GM18505 (cell line): Measurements from ENCODE around the gene GNAT2.
"Not testable (repeated sequence)": the region's sequence is repeated elsewhere in the genome, so short reads cannot be mapped to it uniquely, and the experiment has no call there.

Experiments
- ATAC-seq: cut with Tn5 transposase; IDR thresholded peaks from one replicate; pipeline ENCODE4 v1.9.1; 2021; ENCODE audit not compliant: unreplicated experiment
- POLR2A ChIP-seq: IDR thresholded peaks from 4 replicates; pipeline ENCODE4 v1.6.1; 2011; ENCODE audit warnings: borderline replicate concordance; ENCODE audit not compliant: insufficient read depth, insufficient read length; ENCODE audit errors: extremely low read depth

The GNAT2 gene

DNA sequence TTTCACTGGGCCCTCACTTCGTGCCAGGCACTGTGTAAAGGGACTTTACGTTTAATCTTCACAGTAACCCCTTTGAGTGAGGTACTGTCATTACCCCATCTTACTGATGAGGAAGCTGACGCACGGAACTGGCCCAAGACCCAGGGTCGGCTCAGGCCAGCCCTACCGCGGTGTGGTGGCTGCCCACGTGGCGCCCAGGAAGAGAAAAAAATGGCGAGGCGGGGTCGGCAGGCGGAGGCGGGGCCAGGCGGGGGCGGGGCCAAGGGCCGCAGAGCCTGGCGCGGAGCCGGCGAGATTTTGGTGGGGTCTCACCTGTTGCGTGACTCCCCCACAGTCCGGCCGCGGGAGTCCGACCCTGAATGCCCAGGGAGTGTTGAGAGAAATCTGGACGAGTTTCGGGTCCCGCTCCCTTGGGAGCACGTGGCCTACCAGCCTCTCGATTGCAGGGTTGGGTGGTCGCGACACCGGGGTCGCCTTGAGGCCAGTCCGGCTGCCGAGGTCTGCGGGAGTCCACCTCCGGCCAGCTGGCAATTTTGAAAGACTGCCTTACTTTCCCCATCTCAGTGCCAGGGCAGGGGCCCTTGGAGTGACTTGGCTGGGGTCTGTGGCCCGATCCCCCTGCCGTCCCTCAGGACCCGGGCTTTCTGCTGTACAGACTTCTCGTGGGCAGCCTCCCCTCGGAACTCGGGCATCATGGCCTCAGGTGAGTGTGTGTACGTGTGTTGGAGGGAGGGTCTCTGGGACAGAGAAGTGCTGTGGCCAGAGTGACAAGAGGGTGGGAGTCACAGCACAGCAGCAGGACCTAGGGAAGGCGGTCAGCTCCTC, at the start of gene GNAT2, which contains the start of gene AMPD2:
Gene GNAT2, minus strand, starts transcription at position 41 of the 825 bp plus-strand sequence. CDS start 6,746 bp downstream, outside the sequence.
Gene AMPD2, plus strand, starts transcription at position 262 of the 825 bp plus-strand sequence. CDS start 1,339 bp downstream, outside the sequence.
- ATAC-seq = peak; percentile 51
- peak; percentile 86 for TF ChIP-seq POLR2A

DNA sequence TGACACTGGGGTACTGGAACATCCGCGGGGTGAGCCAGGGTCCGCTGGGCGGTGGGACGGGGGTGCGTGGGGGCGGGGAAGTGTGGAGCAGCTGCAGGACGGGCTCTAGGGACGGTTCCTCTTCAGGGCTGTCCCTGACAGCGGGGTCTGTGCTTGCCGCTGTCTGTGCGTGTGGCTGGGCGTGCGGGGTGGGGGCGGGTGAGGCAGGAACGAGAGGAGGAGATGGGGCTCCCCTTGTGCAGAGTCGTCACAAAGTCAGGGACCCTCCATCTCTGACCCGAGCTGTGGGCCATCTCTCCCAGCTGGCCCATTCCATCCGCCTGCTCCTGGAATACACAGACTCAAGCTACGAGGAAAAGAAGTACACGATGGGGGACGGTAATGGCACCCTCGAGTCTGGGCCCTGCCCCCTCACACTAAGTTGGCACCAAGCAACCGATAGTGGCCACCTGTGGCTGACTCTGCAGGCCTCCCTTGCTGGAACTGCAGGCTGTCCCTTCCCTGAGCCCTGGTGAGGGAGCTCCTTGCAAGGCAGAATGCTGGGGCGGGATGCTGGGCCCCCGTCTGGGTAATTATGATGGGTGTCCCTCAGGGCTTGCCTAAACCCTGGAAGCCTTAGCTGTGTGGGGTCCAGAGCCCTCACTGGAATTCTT, 48.8 kb upstream of the GNAT2 start:
- peak; percentile 20 for ATAC-seq
- TF ChIP-seq POLR2A = no peak

GRCh38 chr1:109667452-109668122, 48.2 kb upstream of the GNAT2 start, which contains the start of gene GSTM2:
Gene GSTM2, plus strand, starts transcription at chr1:109668057. Its CDS starts 59 bp downstream, at chr1:109668116.
- peak; percentile 91 for ATAC-seq
- TF ChIP-seq POLR2A = no peak

GRCh38 chr1:109664671-109665070, 45.3 kb upstream of the GNAT2 start:
- no peak for TF ChIP-seq POLR2A
- ATAC-seq = no peak

DNA sequence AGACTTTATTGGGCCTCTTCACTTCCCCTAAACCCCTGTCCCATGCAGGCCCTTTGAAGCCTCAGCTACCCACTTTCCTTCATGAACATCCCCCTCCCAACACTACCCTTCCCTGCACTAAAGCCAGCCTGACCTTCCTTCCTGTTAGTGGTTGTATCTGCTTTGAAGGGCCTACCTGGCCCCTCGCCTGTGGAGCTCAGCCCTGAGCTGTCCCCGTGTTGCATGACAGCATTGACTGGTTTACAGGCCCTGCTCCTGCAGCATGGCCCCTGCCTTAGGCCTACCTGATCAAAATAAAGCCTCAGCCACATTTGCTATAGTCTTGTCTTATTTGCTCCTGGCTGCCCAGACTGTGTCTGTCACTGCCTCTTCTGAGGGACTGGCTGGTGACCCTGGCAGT, 42.0 kb upstream of the GNAT2 start:
- TF ChIP-seq POLR2A = no peak
- no peak for ATAC-seq

DNA sequence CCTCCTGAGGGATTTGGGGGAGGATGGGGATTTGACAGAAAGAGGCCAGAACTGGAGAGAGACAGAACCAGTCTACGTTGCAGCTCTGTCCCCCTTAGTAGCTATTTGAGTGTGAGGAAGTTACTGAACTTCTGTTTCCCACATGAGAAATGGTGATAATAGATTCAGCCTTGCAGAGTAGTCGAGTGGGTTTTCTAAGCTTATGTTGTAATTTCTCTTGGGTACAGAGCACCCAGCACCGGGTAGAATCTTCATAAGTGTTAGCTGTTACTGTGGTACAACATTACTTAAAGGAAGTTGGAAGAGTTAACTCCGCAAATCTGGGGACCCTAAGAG, 41.2 kb upstream of the GNAT2 start:
- ATAC-seq = not testable (repeated sequence)

- ATAC-seq = no peak
- no peak for TF ChIP-seq POLR2A
These were observed 40.7 kb upstream of the GNAT2 start for GRCh38 chr1:109659997-109660690.

DNA sequence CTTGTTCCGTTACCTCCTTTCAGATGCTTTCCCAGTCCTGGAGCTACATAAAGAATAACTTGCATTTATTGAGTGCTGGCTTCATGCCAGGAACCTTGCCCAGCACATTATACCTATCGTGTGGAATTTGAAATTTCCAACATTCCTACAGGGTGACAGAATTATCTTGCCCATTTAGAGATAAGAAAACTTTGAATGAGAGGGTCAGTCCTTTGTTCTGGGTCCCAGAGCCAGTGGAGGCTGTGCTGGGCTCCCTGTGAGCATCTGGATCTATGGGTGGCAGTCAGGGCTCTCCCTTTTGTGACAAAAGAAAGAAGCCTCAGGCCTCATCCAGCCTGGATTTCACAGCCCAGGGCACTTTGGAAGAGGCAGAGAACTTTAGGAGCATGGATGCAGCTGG, 39.7 kb upstream of the GNAT2 start:
- no peak for ATAC-seq
- no peak for TF ChIP-seq POLR2A

DNA sequence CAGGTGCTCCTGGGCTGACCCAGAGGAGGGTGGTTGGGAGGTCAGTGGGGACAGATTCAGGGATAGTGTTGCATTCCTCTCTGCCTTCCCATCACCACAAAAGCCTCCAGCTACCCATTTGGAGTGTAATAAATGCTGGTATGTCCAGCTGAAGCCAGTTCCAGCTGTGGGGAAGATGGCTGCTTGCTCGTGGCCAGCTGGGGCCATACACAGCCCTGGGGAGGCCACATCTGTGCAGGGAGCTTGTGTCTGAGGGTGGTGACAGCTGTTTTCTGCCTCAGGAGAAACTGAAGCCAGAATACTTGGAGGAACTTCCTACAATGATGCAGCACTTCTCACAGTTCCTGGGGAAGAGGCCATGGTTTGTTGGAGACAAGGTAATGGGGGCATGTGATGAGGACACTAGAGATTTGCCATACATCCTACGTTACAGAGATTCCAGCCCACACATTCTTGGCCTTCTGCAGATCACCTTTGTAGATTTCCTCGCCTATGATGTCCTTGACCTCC, 39.2 kb upstream of the GNAT2 start:
- no peak for TF ChIP-seq POLR2A
- ATAC-seq = no peak

DNA sequence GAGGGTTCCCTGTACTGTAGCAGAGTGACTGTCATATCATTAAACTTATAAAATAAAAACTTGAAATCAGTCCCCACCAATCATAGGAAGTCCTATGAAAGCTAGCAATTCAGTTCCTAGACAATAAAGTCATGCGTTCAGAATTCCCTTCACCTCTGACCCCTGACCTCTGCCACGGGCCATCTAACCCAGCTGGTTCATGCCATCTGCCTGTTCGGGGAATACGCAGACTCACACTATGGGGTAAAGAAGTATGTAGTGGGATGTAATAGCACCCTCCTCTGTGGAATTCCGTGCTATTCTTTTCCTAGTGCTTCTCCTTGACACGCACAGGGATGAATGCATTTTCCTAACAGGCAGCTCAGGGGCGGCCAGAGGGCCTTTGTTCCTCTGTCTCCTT, 38.6 kb upstream of the GNAT2 start:
- TF ChIP-seq POLR2A = no peak
- no peak for ATAC-seq

- ATAC-seq = no peak
- TF ChIP-seq POLR2A = no peak
These were observed 38.0 kb upstream of the GNAT2 start for GRCh38 chr1:109657395-109657794.

DNA sequence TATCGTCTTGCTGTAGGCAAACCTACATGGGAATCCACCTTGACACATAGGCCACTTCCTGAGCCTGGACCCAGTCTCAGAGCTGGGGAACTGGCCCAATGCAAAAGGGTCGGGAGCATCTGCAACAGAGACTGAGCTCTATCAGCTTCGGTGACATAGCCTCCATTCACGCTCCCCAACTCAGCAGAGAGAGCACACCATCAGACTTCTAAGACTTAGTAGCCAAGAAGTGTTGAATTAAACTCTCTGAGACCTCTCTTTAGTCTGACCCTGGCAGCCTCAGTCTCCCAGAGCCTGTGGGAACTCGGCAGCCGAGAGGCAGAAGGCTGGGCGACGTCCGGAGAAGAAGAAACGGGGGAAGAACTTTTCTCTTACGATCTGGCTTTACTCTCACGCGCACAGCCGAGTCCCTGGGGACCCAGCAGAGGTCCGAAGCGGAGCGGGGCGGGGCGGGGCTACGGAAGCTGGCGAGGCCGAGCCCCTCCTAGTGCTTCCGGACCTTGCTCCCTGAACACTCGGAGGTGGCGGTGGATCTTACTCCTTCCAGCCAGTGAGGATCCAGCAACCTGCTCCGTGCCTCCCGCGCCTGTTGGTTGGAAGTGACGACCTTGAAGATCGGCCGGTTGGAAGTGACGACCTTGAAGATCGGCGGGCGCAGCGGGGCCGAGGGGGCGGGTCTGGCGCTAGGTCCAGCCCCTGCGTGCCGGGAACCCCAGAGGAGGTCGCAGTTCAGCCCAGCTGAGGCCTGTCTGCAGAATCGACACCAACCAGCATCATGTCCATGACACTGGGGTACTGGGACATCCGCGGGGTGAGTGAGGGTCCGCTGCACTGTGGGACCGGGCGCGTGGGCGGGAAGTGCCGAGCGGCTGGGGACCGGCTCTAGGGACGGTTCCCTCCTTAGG, 36.5 kb upstream of the GNAT2 start, which contains the start of gene GSTM4:
Gene GSTM4, plus strand, starts transcription at position 485 of the 905 bp plus-strand sequence. Its CDS starts 291 bp downstream, at position 776.
- ATAC-seq = peak; percentile 92
- TF ChIP-seq POLR2A = peak; percentile 51
